Activated CD4-positive, alpha-beta T cell treated with anti-CD3 and anti-CD28 coated beads, Interleukin-2, amount 50 U/mL, for 16 hours (primary cell): ENCODE data around the gene MYG1.

Experiments used
- DNase-seq: peaks from one replicate; pipeline ENCODE4 v3.0.0-alpha.2; 2020

The MYG1 gene, protein sequence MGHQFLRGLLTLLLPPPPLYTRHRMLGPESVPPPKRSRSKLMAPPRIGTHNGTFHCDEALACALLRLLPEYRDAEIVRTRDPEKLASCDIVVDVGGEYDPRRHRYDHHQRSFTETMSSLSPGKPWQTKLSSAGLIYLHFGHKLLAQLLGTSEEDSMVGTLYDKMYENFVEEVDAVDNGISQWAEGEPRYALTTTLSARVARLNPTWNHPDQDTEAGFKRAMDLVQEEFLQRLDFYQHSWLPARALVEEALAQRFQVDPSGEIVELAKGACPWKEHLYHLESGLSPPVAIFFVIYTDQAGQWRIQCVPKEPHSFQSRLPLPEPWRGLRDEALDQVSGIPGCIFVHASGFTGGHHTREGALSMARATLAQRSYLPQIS

GRCh38 chr12:53299454-53300180 is at the start of gene MYG1:
TSS of gene MYG1 (plus strand) at chr12:53299695. CDS start at chr12:53299738, 43 bp downstream.
- DNase-seq: peak; percentile 95

DNA sequence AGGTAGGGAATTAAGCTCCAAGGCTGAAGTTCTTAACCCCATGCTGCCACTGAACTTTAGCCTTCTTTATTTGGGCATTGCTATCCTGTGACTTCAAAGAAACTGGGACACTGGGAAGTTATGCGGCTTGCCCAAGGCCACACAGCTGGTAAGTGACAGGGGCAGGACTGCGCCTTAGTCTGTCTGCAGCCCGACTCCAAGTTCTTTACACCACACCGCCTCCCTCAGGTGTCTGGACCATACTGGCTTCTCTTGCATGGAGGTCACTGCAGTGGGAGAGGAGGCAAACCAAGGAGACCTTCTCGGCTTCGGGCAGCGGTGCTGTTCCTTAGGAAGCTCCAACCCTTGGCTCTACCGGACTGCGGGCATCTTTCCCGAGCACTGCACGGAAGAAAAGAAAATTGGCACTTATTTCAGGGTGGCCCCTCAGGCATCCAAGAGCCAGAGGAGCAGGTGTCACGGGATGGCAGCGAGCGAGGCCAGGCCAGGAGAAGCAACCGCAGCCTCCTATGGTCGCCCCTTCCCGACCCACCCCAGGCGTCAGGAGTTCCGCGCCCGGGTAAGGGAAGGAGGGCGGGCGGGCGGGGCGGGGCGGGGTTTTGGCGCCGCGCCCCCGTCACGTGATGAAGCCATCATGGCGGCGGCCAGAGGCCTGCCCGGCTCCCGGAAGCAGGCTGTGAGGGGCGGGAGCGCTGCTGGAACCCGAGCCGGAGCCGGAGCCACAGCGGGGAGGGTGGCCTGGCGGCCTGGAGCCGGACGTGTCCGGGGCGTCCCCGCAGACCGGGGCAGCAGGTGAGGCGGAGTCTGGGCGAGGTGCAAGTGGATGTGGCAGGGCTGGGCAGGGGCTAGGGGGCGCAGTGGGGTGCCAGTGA is 47.8 kb upstream of the MYG1 start:
- peak; percentile 70 for DNase-seq

GRCh38 chr12:53252349-53252916 is 47.1 kb upstream of the MYG1 start:
- no peak for DNase-seq

DNA sequence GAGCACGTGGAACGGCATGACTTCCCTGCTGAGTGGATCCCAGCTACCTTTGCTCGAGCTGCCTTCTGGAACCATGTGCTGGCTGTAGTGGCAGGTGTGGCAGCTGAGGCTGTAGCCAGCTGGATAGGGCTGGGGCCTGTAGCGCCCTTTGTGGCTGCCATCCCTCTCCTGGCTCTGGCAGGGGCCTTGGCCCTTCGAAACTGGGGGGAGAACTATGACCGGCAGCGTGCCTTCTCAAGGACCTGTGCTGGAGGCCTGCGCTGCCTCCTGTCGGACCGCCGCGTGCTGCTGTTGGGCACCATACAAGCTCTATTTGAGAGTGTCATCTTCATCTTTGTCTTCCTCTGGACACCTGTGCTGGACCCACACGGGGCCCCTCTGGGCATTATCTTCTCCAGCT is 46.2 kb upstream of the MYG1 start:
- DNase-seq: no peak

DNA sequence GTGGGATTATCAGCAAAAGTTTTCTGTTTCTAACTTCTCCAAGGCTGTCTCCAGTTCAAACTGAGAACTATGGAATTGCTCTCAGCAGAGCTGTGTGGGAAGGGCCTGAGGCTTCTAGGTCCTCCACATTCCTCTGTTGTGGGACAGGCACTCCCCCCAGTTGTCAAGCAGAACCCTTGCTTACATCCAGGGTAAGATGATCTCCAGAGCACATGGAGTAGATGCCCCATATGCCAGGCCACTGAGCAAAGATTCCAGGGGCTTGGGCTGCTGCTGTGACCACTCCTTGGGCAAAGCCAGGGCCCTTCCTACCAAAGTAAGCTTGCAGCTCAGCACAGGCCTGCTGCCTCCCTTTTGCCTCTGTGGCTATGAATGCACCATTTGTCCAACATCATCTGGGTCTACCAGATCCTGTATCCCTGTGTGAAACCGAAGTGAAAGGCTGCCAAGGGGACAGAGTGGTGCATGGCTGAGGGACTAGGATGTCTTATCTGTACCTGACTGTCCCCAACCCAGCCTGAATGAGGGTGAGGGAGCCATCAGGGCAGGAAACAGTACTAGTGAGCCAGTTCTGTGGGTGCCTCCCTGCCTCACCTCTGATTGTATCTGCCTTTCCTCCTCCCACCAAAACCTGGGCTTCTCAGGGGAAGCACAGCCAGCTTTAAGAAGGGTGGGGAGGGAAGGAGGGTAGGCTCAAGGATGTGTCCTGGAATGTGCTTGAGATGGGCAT is 44.5 kb upstream of the MYG1 start:
- DNase-seq: no peak

- no peak for DNase-seq
Observed at GRCh38 chr12:53255996-53256395, 43.5 kb upstream of the MYG1 start.

DNA sequence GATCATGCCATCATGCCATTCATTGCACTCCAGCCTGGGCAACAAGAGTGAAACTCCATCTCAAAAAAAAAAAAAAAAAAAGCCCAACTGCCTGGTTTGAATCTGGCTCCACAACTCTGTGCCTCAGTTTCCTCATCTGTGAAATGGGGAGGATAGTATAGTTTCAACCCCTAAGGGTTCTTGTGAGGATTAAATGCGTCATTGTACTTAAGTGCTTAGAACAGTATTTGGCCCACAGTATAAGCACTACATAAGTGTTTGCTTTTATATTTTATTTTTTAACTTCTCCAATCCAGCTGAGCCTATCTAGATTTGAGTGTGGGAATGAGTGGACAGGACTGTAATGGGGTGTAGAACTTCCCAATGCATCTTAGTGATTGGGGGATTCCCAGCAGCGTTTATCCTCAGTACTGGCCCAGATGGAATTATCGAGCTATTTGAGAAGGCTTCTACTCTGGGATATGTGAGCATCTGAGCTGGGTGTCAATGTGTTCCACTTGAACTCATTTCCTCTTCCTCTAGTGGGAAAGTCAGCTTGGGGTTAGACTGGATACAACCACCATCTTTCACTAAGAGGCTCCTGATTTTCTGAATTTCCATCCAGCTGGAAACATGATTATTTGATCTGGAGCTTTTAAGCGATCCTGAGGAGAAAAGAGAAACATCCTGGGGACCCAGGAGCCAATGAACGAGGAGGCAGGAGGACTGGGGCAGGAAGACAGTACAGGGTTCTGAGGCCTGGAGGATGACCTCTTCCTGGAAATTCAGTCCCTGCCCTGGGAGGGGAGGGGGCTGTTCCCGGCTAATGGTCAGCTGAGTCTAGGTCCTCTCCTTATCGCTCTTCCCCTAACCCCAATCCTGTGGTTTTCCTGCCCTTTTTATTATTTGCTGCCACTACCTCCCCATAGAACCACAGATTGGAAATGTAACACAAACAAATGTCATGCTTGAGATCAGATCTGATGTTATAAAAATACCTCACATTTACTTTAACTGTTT is 40.7 kb upstream of the MYG1 start:
- no peak for DNase-seq

DNA sequence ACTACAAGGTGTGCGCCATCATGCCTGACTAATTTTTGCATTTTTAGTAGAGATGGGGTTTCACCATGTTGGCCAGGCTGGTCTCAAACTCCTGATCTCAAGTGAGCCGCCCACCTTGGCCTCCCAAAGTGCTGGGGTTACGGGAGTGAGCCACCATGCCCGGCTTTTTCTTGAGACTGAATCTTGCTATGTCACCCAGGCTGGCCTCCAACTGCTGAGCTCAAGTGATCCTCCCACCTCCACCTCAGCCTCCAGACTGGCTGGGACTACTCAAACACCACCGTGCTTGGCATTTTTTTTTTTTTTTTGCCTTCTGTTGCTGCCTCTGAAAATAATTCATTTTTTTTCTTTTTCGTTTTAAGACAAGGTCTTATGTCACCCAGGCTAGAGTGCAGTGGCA is 39.6 kb upstream of the MYG1 start:
- no peak for DNase-seq

DNA sequence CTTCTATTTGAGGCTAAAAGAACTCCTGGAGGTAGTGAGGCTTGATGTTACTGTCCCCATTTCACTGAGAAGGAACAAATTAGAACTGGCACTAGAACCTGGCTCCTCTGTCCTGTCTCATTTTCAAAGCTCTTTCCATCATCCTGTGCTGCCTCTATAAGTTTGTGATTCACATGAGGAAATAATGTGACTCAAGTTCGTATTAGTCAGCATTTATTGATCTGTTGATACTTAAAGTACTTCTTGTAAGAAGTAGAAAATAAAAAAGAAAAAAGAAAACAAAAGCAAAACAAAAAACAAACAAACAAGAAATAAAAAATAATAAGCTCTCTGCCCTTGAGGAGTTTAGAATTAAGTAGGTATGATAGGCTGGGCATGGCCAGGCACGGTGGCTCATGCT is 33.7 kb upstream of the MYG1 start:
- DNase-seq: no peak

DNA sequence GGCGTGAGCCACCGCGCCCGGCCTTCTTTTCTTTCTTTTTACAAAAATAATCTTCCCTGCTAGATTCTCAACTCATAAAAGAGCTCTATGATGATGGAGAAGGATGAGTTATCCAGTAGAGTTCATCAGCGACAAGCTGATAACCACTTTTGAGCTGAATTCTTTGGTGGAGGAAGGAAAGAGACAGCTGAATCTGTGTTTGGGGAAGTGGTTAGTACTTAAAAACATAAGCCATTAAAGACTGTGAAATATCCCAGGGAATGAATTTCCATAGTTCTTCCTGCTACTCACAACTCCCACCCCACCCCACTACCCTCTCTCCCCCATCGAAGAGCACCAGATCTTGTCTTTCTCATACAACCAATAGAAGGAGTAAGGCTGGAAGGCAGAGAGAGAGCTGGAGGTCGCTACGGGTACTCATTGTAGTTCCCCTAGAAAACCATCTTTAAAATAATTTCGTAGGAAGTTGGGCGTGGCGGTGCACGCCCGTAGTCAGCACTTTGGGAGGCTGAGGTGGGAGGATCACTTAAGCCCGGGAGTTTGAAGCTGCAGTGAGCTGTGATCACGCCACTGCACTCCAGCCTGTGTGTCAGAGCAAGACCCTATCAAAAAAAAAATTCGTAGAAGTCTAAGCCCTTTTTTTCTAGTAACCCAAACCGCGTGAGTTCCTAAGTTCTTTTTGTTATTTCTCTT is 32.0 kb upstream of the MYG1 start:
- DNase-seq: peak; percentile 46

DNA sequence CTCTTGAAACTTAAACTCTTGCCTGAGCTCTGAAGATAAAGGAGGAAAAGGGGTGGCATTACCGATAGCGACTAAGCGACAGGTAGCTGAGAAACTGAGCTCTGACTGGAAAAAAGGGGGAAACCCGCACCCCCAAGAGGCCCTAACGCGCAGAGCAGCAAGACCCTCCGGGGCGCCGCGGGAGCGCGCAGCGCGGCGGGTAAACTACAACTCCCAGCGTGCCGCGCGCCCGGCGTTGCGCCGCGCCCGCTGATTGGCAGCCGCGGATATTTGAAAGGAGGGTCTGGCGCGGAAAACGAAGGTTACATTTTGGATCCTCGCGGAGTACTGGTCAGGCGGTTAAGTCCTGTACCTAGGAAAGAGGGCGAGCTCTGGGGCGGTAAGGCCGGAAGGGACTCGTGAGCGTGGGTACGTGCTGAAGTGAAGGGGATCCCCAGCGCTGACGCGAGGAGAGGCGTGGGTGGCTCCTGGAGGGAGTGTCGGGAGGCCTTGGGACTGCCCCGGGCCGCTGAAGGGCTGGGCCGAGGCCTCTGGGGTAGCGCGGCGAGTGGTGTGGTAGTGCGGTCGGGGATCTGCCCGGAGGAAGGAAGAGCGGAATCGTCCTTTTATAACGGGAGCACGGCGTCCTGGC is 31.4 kb upstream of the MYG1 start, which contains the start of gene ESPL1:
TSS of gene ESPL1 (plus strand) at position 301 of the 631 bp plus-strand sequence. CDS start 468 bp downstream, outside the sequence.
- DNase-seq: peak; percentile 87

DNA sequence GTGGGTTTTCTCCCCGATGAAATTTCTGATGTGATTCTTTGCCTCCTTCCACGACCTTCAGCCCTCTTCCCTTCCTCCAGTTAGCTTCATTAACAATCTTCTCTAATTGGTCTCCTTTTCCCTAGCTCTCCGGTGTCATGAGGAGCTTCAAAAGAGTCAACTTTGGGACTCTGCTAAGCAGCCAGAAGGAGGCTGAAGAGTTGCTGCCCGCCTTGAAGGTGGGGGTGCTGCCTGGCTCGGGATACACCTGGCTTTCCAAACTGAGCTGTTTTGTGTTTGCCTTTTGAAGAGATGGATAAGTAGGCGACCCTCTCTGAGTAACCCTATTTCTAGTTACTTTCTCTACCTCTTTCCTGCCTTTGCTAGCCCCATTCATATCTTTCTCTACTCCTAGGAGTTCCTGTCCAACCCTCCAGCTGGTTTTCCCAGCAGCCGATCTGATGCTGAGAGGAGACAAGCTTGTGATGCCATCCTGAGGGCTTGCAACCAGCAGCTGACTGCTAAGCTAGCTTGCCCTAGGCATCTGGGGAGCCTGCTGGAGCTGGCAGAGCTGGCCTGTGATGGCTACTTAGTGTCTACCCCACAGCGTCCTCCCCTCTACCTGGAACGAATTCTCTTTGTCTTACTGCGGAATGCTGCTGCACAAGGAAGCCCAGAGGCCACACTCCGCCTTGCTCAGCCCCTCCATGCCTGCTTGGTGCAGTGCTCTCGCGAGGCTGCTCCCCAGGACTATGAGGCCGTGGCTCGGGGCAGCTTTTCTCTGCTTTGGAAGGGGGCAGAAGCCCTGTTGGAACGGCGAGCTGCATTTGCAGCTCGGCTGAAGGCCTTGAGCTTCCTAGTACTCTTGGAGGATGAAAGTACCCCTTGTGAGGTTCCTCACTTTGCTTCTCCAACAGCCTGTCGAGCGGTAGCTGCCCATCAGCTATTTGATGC is 30.6 kb upstream of the MYG1 start:
- no peak for DNase-seq

- no peak for DNase-seq
Observed at GRCh38 chr12:53274445-53274844, 25.1 kb upstream of the MYG1 start.

DNA sequence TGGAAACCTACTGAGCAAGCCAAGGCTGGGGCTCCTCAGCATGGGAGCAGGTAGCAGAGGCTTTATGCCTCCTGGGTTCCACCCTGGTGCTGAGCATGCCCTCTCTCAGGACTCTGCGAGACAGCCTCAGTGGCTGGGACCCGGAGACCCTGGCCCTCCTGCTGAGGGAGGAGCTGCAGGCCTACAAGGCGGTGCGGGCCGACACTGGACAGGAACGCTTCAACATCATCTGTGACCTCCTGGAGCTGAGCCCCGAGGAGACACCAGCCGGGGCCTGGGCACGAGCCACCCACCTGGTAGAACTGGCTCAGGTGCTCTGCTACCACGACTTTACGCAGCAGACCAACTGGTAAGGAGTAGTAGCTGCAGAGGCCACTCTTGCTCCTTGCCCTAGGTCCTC is 23.0 kb upstream of the MYG1 start:
- DNase-seq: no peak

DNA sequence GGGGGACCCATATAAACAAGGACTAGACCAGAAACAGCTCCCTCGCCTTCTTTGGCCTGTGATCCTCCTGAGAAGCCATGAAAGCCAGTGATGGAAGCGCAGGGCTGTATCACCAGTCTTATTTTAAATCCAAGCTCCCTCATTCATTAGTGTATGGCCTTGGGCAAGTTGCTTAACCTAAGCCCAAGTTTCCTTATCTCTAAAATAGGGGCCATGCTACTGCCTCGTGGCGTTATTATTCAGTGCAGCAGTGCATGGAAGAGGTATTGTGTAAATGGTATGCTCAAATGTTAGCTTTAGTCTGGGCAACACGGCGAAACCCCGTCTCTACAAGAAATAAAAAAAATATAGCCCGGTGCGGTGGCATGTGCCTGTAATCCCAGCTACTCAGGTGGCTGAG is 21.5 kb upstream of the MYG1 start:
- DNase-seq: no peak

GRCh38 chr12:53279283-53279869 is 20.1 kb upstream of the MYG1 start:
- DNase-seq: no peak

DNA sequence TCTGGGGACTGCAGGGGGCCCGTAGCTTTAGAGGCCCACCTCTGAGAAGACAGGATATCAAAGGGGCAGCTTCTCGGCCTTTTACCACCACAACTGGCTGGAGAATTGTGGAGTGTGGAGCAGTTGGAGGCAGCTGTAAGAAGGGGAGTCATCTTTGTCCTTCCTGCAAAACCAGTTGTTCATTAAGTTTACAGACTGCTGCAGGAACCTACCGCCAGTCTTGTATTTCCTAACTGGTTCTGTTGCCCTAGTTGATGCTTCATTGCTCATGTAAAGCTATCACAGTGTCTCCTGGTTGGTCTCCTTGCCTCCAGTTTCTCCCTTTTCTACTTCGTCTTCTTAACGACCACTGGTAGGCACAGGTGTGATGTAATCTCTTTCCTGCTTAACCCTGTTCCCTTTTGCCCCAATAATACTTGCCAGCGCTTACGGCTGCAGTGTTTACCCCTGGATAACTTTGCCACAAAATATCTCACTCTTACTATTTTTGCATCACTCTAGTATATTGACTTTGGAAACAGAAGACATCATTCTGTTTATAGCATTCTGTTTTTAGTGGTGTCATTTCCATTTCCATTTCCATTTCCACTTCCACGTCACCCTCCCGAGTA is 19.5 kb upstream of the MYG1 start:
- DNase-seq: no peak

DNA sequence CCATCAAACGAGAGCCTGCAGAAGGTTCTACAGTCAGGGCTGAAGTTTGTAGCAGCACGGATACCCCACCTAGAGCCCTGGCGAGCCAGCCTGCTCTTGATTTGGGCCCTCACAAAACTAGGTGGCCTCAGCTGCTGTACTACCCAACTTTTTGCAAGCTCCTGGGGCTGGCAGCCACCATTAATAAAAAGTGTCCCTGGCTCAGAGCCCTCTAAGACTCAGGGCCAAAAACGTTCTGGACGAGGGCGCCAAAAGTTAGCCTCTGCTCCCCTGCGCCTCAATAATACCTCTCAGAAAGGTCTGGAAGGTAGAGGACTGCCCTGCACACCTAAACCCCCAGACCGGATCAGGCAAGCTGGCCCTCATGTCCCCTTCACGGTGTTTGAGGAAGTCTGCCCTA is 13.0 kb upstream of the MYG1 start:
- no peak for DNase-seq
